ENCODE results near the gene DDX5. TPM values are rescaled to one million over a fixed set of nuclear protein-coding genes. Genes with fewer than 3 reads are reported as not detected.

The DDX5 gene
- total and polyA plus RNA-seq, 2 of the 13 experiments (the other 11 are each of a cell fraction or from before 2014, with no cell fraction given): 503 to 684 TPM

GRCh38 chr17:64491994-64492393 is 14.1 kb downstream of the DDX5 start:
- no peak for TF ChIP-seq CEBPG (CRISPR knock-in tag; IDR thresholded peaks at IDR 0.05)
- TF ChIP-seq TEF (CRISPR knock-in tag; IDR thresholded peaks at IDR 0.05): no peak
- TF ChIP-seq NFE2L2 (IDR thresholded peaks at IDR 0.05; ENCODE audit: low read length): 0 out of 2 replicates have a peak, but pooled peaks have one; percentile 32
- TF ChIP-seq MAFK (conservative IDR thresholded peaks at IDR 0.05 in 1 of 2, IDR thresholded peaks at IDR 0.05 in 1 of 2; ENCODE audit: low read length in 2 of 2): peak; percentile 90 to 91
- TF ChIP-seq GATA4 (IDR thresholded peaks at IDR 0.05; ENCODE audit: borderline replicate concordance, low read depth): no peak
- TF ChIP-seq MAFF (IDR thresholded peaks at IDR 0.05; ENCODE audit: low read depth, low read length): peak; percentile 92
- Histone ChIP-seq H3K9ac (ENCODE audit: insufficient read depth, low read depth, low read length) (no peak overlapping the region), H3K27me3 (ENCODE audit: control insufficient read depth in 1 of 2, insufficient read depth in 2 of 2, low read length in 2 of 2) (no peaks in the 10 kb centered on the region; a peak in 1 of 5 replicates), H3K4me3 (replicated peaks in 1 of 3; ENCODE audit: insufficient read depth in 1 of 3, low read depth in 2 of 3, low read length in 3 of 3) (no peak overlapping the region), H3K4me2 (ENCODE audit: low read depth, low read length) (no peak overlapping the region), H3K4me1 (ENCODE audit: insufficient read depth, low read length) (peaks cover 26% of the 10 kb centered on the region), H3K9me3 (ENCODE audit: low read length) (no peaks in the 10 kb centered on the region), H3K36me3 (replicated peaks in 1 of 2; ENCODE audit: control insufficient read depth in 1 of 2, insufficient read depth in 2 of 2, low read length in 2 of 2) (peaks cover 10 to 32% of the 10 kb centered on the region in 2 experiments), H3K79me2 (ENCODE audit: insufficient read depth, low read length) (peaks cover 33% of the 10 kb centered on the region), H2AFZ (ENCODE audit: low read length) (no peak overlapping the region), H4K20me1 (ENCODE audit: insufficient read depth, low read length) (peaks cover 3% of the 10 kb centered on the region; the same call in 1 of the 2 replicates), H3K27ac (ENCODE audit: extremely low read length, insufficient read depth, low read length) (no peak overlapping the region)
- no peak for FAIRE-seq
- BruUV-seq (replicated peaks): no TSS peak
- CTCF ChIA-PET (ENCODE audit: low intra/inter-chr PET ratio, low total read pairs): interaction anchor here (1.2 to 4.8 kb wide), 2 partner anchors 72 to 171 kb away, joined by 4 to 57 read pairs; no protein-coding TSS in a partner anchor
- intact Hi-C loops (cut with micrococcal nuclease; ENCODE audit: unreplicated experiment): loop anchor here (1.0 to 10.0 kb wide), 3 partner anchors 72 to 337 kb away; no protein-coding TSS in a partner anchor
- in situ Hi-C loops (cut with HindIII; ENCODE audit: extremely low pct_ligation_motif_present, low pct_unique_long_range_greater_than_20kb): loop anchor here (5.0 to 10.0 kb wide), 2 partner anchors 70 to 187 kb away; no protein-coding TSS in a partner anchor
- ATAC-seq: no peak
- POLR2A ChIA-PET: interaction anchor here (7.3 kb wide), 1 partner anchor 14 kb away, joined by 202 read pairs; the partner anchor contains the start of genes CEP95 and DDX5
- whole genome bisulfite sequencing (ENCODE audit: low lambda C conversion rate): 92% methylated on average over 3 of the region's 3 CpGs
- no peak for DNase-seq (ENCODE audit: low spot score)

All from HepG2 (cell line).